Neural progenitor cell (in vitro differentiated cells): ENCODE data around the gene ATP6AP2.

ENCODE experiments used
- CTCF ChIP-seq: fragments of 200-600 bp; sonication (generic); IDR thresholded peaks from 2 replicates; pipeline ENCODE4 v1.5.1; 2017; ENCODE audit warnings: antibody characterized with exemption, mild to moderate bottlenecking
- EZH2 ChIP-seq: fragments of 200-600 bp; sonication (generic); IDR thresholded peaks from 2 replicates; pipeline ENCODE4 v1.6.1; 2017; ENCODE audit warnings: antibody characterized with exemption, mild to moderate bottlenecking, moderate library complexity
- EZH2phosphoT487 ChIP-seq: fragments of 200-600 bp; sonication (generic); IDR thresholded peaks from 2 replicates; pipeline ENCODE4 v1.6.1; 2017; ENCODE audit warnings: antibody characterized with exemption

GRCh38 chrX:40632199-40632598 lies 51.4 kb downstream of the ATP6AP2 start:
- TF ChIP-seq CTCF (no peak), EZH2phosphoT487 (no peak), EZH2 (no peak)
